Neuron (in vitro differentiated cells): ENCODE results near the gene AFF3.

Experiments
- H2AFZ ChIP-seq: one replicate; pipeline ENCODE4 v1.6.1; 2013; ENCODE audit warnings: low read depth, mild to moderate bottlenecking, inconsistent platforms, low read length, moderate library complexity
- H3K27me3 ChIP-seq: one replicate; pipeline ENCODE4 v1.6.1; 2013; ENCODE audit warnings: low read length; ENCODE audit not compliant: insufficient read depth
- H3K36me3 ChIP-seq: one replicate; pipeline ENCODE4 v1.6.1; 2013; ENCODE audit warnings: low read length; ENCODE audit not compliant: insufficient read depth
- H3K4me1 ChIP-seq: one replicate; pipeline ENCODE4 v1.6.1; 2013; ENCODE audit warnings: low read length; ENCODE audit not compliant: insufficient read depth
- H3K4me3 ChIP-seq: 2 replicates; pipeline ENCODE4 v1.5.1; 2013; ENCODE audit warnings: mild to moderate bottlenecking, low read length, moderate library complexity
- H3K9me3 ChIP-seq: one replicate; pipeline ENCODE4 v1.6.1; 2013; ENCODE audit warnings: low read length

The AFF3 gene

GRCh38 chr2:99695130-99695943, 447.1 kb downstream of the AFF3 start:
- Histone ChIP-seq H3K36me3 (no peaks in the 10 kb centered on the region), H2AFZ (no peak overlapping the region), H3K9me3 (no peaks in the 10 kb centered on the region), H3K4me3 (no peak overlapping the region), H3K27me3 (no peaks in the 10 kb centered on the region), H3K4me1 (no peaks in the 10 kb centered on the region)

- Histone ChIP-seq H3K27me3 (no peaks in the 10 kb centered on the region), H3K36me3 (no peaks in the 10 kb centered on the region), H3K4me1 (no peaks in the 10 kb centered on the region), H2AFZ (no peak overlapping the region), H3K9me3 (no peaks in the 10 kb centered on the region), H3K4me3 (no peak overlapping the region)
Observed at GRCh38 chr2:99694331-99694730, 448.1 kb downstream of the AFF3 start.

GRCh38 chr2:99692785-99693184, 449.6 kb downstream of the AFF3 start:
- H2AFZ ChIP-seq, result no peak overlapping the region
- H3K4me1 ChIP-seq, result no peaks in the 10 kb centered on the region
- H3K9me3 ChIP-seq, result no peaks in the 10 kb centered on the region
- no peak overlapping the region for H3K4me3 ChIP-seq
- no peaks in the 10 kb centered on the region for H3K36me3 ChIP-seq
- no peaks in the 10 kb centered on the region for H3K27me3 ChIP-seq

- Histone ChIP-seq H3K9me3 (no peaks in the 10 kb centered on the region), H3K4me1 (no peaks in the 10 kb centered on the region), H3K4me3 (no peak overlapping the region), H2AFZ (no peak overlapping the region), H3K36me3 (no peaks in the 10 kb centered on the region), H3K27me3 (no peaks in the 10 kb centered on the region)
Observed at GRCh38 chr2:99691926-99692325, 450.5 kb downstream of the AFF3 start.

GRCh38 chr2:99689145-99689742, 453.1 kb downstream of the AFF3 start:
- no peaks in the 10 kb centered on the region for H3K27me3 ChIP-seq
- no peaks in the 10 kb centered on the region for H3K9me3 ChIP-seq
- no peak overlapping the region for H2AFZ ChIP-seq
- H3K4me3 ChIP-seq, result no peak overlapping the region
- no peaks in the 10 kb centered on the region for H3K4me1 ChIP-seq
- H3K36me3 ChIP-seq, result no peaks in the 10 kb centered on the region

GRCh38 chr2:99688699-99689098, 453.7 kb downstream of the AFF3 start:
- no peaks in the 10 kb centered on the region for H3K27me3 ChIP-seq
- H3K4me3 ChIP-seq, result no peak overlapping the region
- H2AFZ ChIP-seq, result no peak overlapping the region
- H3K9me3 ChIP-seq, result no peaks in the 10 kb centered on the region
- H3K4me1 ChIP-seq, result no peaks in the 10 kb centered on the region
- no peaks in the 10 kb centered on the region for H3K36me3 ChIP-seq

GRCh38 chr2:99682275-99683060, 459.9 kb downstream of the AFF3 start:
- H3K27me3 ChIP-seq, result no peaks in the 10 kb centered on the region
- H3K4me3 ChIP-seq, result no peak overlapping the region
- H2AFZ ChIP-seq, result no peak overlapping the region
- H3K36me3 ChIP-seq, result no peaks in the 10 kb centered on the region
- no peaks in the 10 kb centered on the region for H3K9me3 ChIP-seq
- no peaks in the 10 kb centered on the region for H3K4me1 ChIP-seq

- no peak overlapping the region for H3K4me3 ChIP-seq
- no peak overlapping the region for H2AFZ ChIP-seq
- no peaks in the 10 kb centered on the region for H3K4me1 ChIP-seq
- no peaks in the 10 kb centered on the region for H3K9me3 ChIP-seq
- H3K27me3 ChIP-seq, result no peaks in the 10 kb centered on the region
- H3K36me3 ChIP-seq, result no peaks in the 10 kb centered on the region
Observed at GRCh38 chr2:99680946-99681345, 461.4 kb downstream of the AFF3 start.

GRCh38 chr2:99679518-99679917, 462.9 kb downstream of the AFF3 start:
- no peak overlapping the region for H2AFZ ChIP-seq
- no peaks in the 10 kb centered on the region for H3K27me3 ChIP-seq
- no peaks in the 10 kb centered on the region for H3K4me1 ChIP-seq
- peaks cover 1% of the 10 kb centered on the region for H3K9me3 ChIP-seq
- no peaks in the 10 kb centered on the region for H3K36me3 ChIP-seq
- no peak overlapping the region for H3K4me3 ChIP-seq

GRCh38 chr2:99678625-99679024, 463.8 kb downstream of the AFF3 start:
- Histone ChIP-seq H3K9me3 (peaks cover 1% of the 10 kb centered on the region), H2AFZ (no peak overlapping the region), H3K36me3 (no peaks in the 10 kb centered on the region), H3K4me1 (no peaks in the 10 kb centered on the region), H3K27me3 (no peaks in the 10 kb centered on the region), H3K4me3 (no peak overlapping the region)

GRCh38 chr2:99677814-99678213, 464.6 kb downstream of the AFF3 start:
- Histone ChIP-seq H3K4me3 (no peak overlapping the region), H2AFZ (no peak overlapping the region), H3K4me1 (no peaks in the 10 kb centered on the region), H3K36me3 (no peaks in the 10 kb centered on the region), H3K9me3 (peaks cover 1% of the 10 kb centered on the region), H3K27me3 (no peaks in the 10 kb centered on the region)

GRCh38 chr2:99675130-99675661, 467.2 kb downstream of the AFF3 start:
- no peak overlapping the region for H3K4me3 ChIP-seq
- no peaks in the 10 kb centered on the region for H3K27me3 ChIP-seq
- H3K4me1 ChIP-seq, result peaks cover 6% of the 10 kb centered on the region
- peaks cover 1% of the 10 kb centered on the region for H3K9me3 ChIP-seq
- H3K36me3 ChIP-seq, result no peaks in the 10 kb centered on the region
- H2AFZ ChIP-seq, result no peak overlapping the region

- peaks cover 6% of the 10 kb centered on the region for H3K4me1 ChIP-seq
- no peaks in the 10 kb centered on the region for H3K36me3 ChIP-seq
- H3K27me3 ChIP-seq, result no peaks in the 10 kb centered on the region
- H3K4me3 ChIP-seq, result no peak overlapping the region
- peaks cover 1% of the 10 kb centered on the region for H3K9me3 ChIP-seq
- H2AFZ ChIP-seq, result no peak overlapping the region
Observed at GRCh38 chr2:99674090-99674489, 468.3 kb downstream of the AFF3 start.
